Endothelial cell of umbilical vein (primary cell): ENCODE data around the gene BRD3. TPM values are rescaled to one million over a fixed set of nuclear protein-coding genes. Genes with fewer than 3 reads are reported as not detected.

Source experiments
- BruUV-seq: library from RNA; stranded (reverse); fragments of 400-500 nt; replicated peaks from 2 replicates; lab custom pipeline; 2021; lab: Mats Ljungman, UMichigan
- CTCF ChIA-PET: fragments of 300-600, 350-600 bp; sonication (Branson Sonifier 250); formaldehyde crosslinking; loops from one replicate; lab custom pipeline; 2021; ENCODE audit warnings: antibody characterized with exemption, inconsistent platforms; lab: Charles Lee
- POLR2A ChIA-PET: fragments of 300-600, 350-600 bp; sonication (Branson Sonifier 250); formaldehyde crosslinking; loops from one replicate; lab custom pipeline; 2021; ENCODE audit warnings: antibody characterized with exemption, inconsistent platforms; lab: Charles Lee
- DNase-seq: peaks from one replicate; pipeline ENCODE4 v3.0.0-alpha.2; 2011; ENCODE audit warnings: low read depth, low spot score
- FAIRE-seq: peaks from 2 replicates; lab custom pipeline; 2011; peaks lifted over from hg19 to GRCh38; lab: Jason Lieb, UNC
- H2AFZ ChIP-seq: 2 replicates; pipeline ENCODE4 v1.6.0; 2012; ENCODE audit warnings: low read depth, low read length, control low read depth, inconsistent platforms
- H3K27ac ChIP-seq: 2 replicates; pipeline ENCODE4 v1.5.1; 2011; ENCODE audit warnings: low read depth, mild to moderate bottlenecking, control low read depth, low read length, moderate library complexity; ENCODE audit not compliant: insufficient read depth
- H3K27me3 ChIP-seq, 2 experiments: 2 replicates each; pipeline versions ENCODE4 v1.6.0 to v1.6.1; 2011; ENCODE audit warnings: low read length in 2 of 2, mixed read lengths in 1 of 2; ENCODE audit not compliant: control insufficient read depth in 2 of 2, insufficient read depth in 2 of 2
- H3K36me3 ChIP-seq, 2 experiments: 2 replicates in 1 of 2; 3 replicates in 1 of 2; pipeline ENCODE4 v1.5.1; 2011; ENCODE audit warnings: low read length in 2 of 2, mild to moderate bottlenecking in 1 of 2, moderate library complexity in 1 of 2; ENCODE audit not compliant: control insufficient read depth in 2 of 2, insufficient read depth in 2 of 2; ENCODE audit errors: extremely low read depth in 1 of 2
- H3K4me1 ChIP-seq: 3 replicates; pipeline ENCODE4 v1.5.1; 2011; ENCODE audit warnings: mild to moderate bottlenecking, low read length; ENCODE audit not compliant: control insufficient read depth, insufficient read depth; ENCODE audit errors: extremely low read depth
- H3K4me2 ChIP-seq: 2 replicates; pipeline ENCODE4 v1.6.1; 2011; ENCODE audit warnings: low read length, control low read depth, mixed read lengths; ENCODE audit not compliant: insufficient read depth
- H3K4me3 ChIP-seq, 3 experiments: fragments of 200-600 bp in 1 of 3; sonication (generic), shearing (Covaris generic) in 1 of 3; replicated peaks in 1 of 3; 2 replicates each; pipeline ENCODE4 v1.5.1; 2011 to 2016; ENCODE audit warnings: control low read depth in 3 of 3, low read length in 3 of 3, mild to moderate bottlenecking in 2 of 3, inconsistent platforms in 1 of 3, low read depth in 1 of 3, moderate library complexity in 1 of 3; ENCODE audit not compliant: insufficient read depth in 1 of 3
- H3K79me2 ChIP-seq: 2 replicates; pipeline ENCODE4 v1.6.0; 2012; ENCODE audit warnings: low read length, inconsistent platforms; ENCODE audit not compliant: control insufficient read depth, insufficient read depth
- H3K9ac ChIP-seq: replicated peaks from 2 replicates; pipeline ENCODE3; 2011; ENCODE audit warnings: low read length, control low read depth; ENCODE audit not compliant: insufficient read depth; ENCODE audit errors: extremely low read depth
- H3K9me1 ChIP-seq: replicated peaks from 3 replicates; pipeline ENCODE4 v1.6.0; 2011; ENCODE audit warnings: mild to moderate bottlenecking, low read length; ENCODE audit not compliant: control insufficient read depth, insufficient read depth; ENCODE audit errors: extremely low read depth
- H3K9me3 ChIP-seq: replicated peaks from 2 replicates; pipeline ENCODE4 v1.5.1; 2012; ENCODE audit warnings: low read length, inconsistent platforms; ENCODE audit not compliant: control insufficient read depth, insufficient read depth
- H4K20me1 ChIP-seq: replicated peaks from 2 replicates; pipeline ENCODE3; 2011; ENCODE audit warnings: mild to moderate bottlenecking, low read length; ENCODE audit not compliant: control insufficient read depth, insufficient read depth; ENCODE audit errors: extremely low read depth
- CTCF ChIP-seq, 2 donors: IDR thresholded peaks; 1 replicate in 1 of 2; 2 replicates in 1 of 2; pipeline ENCODE4 v1.5.1; 2011; ENCODE audit warnings: low read length in 2 of 2, mild to moderate bottlenecking in 2 of 2, moderate library complexity in 2 of 2, control low read depth in 1 of 2, inconsistent platforms in 1 of 2, low read depth in 1 of 2; ENCODE audit not compliant: insufficient read depth in 1 of 2; ENCODE audit errors: extremely low read depth in 1 of 2
- EZH2 ChIP-seq: IDR thresholded peaks from 2 replicates; pipeline ENCODE4 v1.6.1; 2012; ENCODE audit warnings: borderline replicate concordance, low read depth, mild to moderate bottlenecking, moderate library complexity, low read length, inconsistent platforms; ENCODE audit not compliant: severe bottlenecking
- FOS ChIP-seq: IDR thresholded peaks from 2 replicates; pipeline ENCODE4 v1.6.1; 2011; ENCODE audit warnings: mild to moderate bottlenecking, low read length, moderate library complexity, borderline replicate concordance; ENCODE audit not compliant: insufficient read depth
- GATA2 ChIP-seq: IDR thresholded peaks from 2 replicates; pipeline ENCODE4 v1.7.0; 2011; ENCODE audit warnings: low read depth, mild to moderate bottlenecking, moderate library complexity, mixed read lengths, low read length; ENCODE audit not compliant: insufficient read length, insufficient read depth
- JUN ChIP-seq: IDR thresholded peaks from 2 replicates; pipeline ENCODE4 v1.6.1; 2011; ENCODE audit warnings: borderline replicate concordance, low read depth; ENCODE audit not compliant: insufficient read length, insufficient read depth
- MAX ChIP-seq: IDR thresholded peaks from 2 replicates; pipeline ENCODE4 v1.6.1; 2011; ENCODE audit not compliant: insufficient read depth, insufficient read length
- MYC ChIP-seq: IDR thresholded peaks from one replicate; pipeline ENCODE4 v1.6.1; 2011; ENCODE audit warnings: mild to moderate bottlenecking, low read depth, low read length
- POLR2A ChIP-seq: IDR thresholded peaks from 2 replicates; pipeline ENCODE4 v1.6.1; 2012; ENCODE audit warnings: low read depth, mild to moderate bottlenecking, control low read depth, low read length
- POLR2AphosphoS5 ChIP-seq: IDR thresholded peaks from 2 replicates; pipeline ENCODE4 v1.6.1; 2012; ENCODE audit warnings: low read depth, mild to moderate bottlenecking, control low read depth, low read length, moderate library complexity; ENCODE audit not compliant: insufficient read depth
- dilution Hi-C: fragments of 300-500 bp; cut with MboI; formaldehyde crosslinking; loops from one replicate; pipeline ENCODE4 v1.15.0; 2019; ENCODE audit warnings: low sequenced_read_pairs; ENCODE audit not compliant: extremely low pct_ligation_motif_present
- intact Hi-C: fragments of 100-400 bp; cut with micrococcal nuclease; formaldehyde crosslinking; loops from one replicate; pipeline ENCODE4 v1.10.0; 2022
- polyA plus RNA-seq, 4 experiments: library from polyadenylated mRNA; depleted of rRNA in 3 of 4; stranded (reverse) in 3 of 4; unstranded in 1 of 4; fragments of >200 nt; gene quantifications; 2 replicates each; pipeline versions ENCODE4 v1.2.1 to v1.2.3, GENCODE V29; 2011 to 2012; ENCODE audit warnings: missing spikeins in 1 of 4
- total RNA-seq: library from RNA; stranded (reverse); gene quantifications from 2 replicates; pipeline ENCODE4 v1.2.3, GENCODE V29; 2021

BRD3 gene
- total and polyA plus RNA-seq, 2 donors (not counting 3 experiments of a cell fraction or from before 2014, with no cell fraction given), result 10.5 to 47.1 TPM

- no TSS peak for BruUV-seq
- no peak overlapping the region for H3K27ac ChIP-seq
- H3K9me3 ChIP-seq, result no peaks in the 10 kb centered on the region
- H3K27me3 ChIP-seq, result peaks cover 0 to 3% of the 10 kb centered on the region in 2 experiments
- no peak overlapping the region for H3K4me3 ChIP-seq
- H2AFZ ChIP-seq, result no peak overlapping the region
- DNase-seq (no peak), FAIRE-seq (no peak)
- TF ChIP-seq POLR2A (no peak), POLR2AphosphoS5 (no peak), MYC (no peak), JUN (no peak), GATA2 (no peak)
- no peaks in the 10 kb centered on the region for H3K4me1 ChIP-seq
- no peak overlapping the region for H3K4me2 ChIP-seq
- POLR2A ChIA-PET, result no interaction called here
- intact Hi-C loops, result no loop called here
- no peak overlapping the region for H3K9ac ChIP-seq
- dilution Hi-C loops, result no loop called here
- H3K9me1 ChIP-seq, result no peaks in the 10 kb centered on the region
- no peaks in the 10 kb centered on the region for H4K20me1 ChIP-seq
- no peaks in the 10 kb centered on the region for H3K79me2 ChIP-seq
- H3K36me3 ChIP-seq, result no peaks in the 10 kb centered on the region
- CTCF ChIA-PET, result interaction anchor here (1.3 to 2.7 kb wide), 4 partner anchors 9 to 223 kb away, joined by 3 to 13 read pairs (median 5); no protein-coding TSS in a partner anchor
Observed at GRCh38 chr9:134004131-134004873, 63.5 kb downstream of the BRD3 start.

GRCh38 chr9:134003237-134003636 lies 64.6 kb downstream of the BRD3 start:
- no peak for FAIRE-seq
- Histone ChIP-seq H3K4me2 (no peak overlapping the region), H3K9ac (no peak overlapping the region), H4K20me1 (no peaks in the 10 kb centered on the region), H3K27ac (no peak overlapping the region), H3K4me3 (no peak overlapping the region), H3K36me3 (no peaks in the 10 kb centered on the region), H3K9me3 (no peaks in the 10 kb centered on the region), H3K27me3 (no peaks in the 10 kb centered on the region), H3K79me2 (no peaks in the 10 kb centered on the region), H3K9me1 (no peaks in the 10 kb centered on the region), H2AFZ (no peak overlapping the region), H3K4me1 (no peaks in the 10 kb centered on the region)
- intact Hi-C loops, result no loop called here
- ChIA-PET POLR2A (no interaction called here), CTCF (no interaction called here)
- DNase-seq, result no peak
- TF ChIP-seq FOS (no peak), POLR2A (no peak), CTCF (IDR thresholded peaks at IDR 0.05; ENCODE audit: extremely low read depth in 1 of 2, insufficient read depth in 1 of 2, low read depth in 1 of 2, low read length in 2 of 2) (no peak), POLR2AphosphoS5 (no peak), MYC (no peak), EZH2 (no peak), JUN (no peak), MAX (no peak), GATA2 (no peak)
- dilution Hi-C loops, result no loop called here
- no TSS peak for BruUV-seq
